GM12864 (cell line): Measurements from ENCODE around the gene ECSIT.

ENCODE experiments used
- DNase-seq: peaks from one replicate; pipeline ENCODE4 v3.0.0-alpha.2; 2011; ENCODE audit warnings: low read depth
- H3K4me3 ChIP-seq: 2 replicates; pipeline ENCODE4 v1.5.1; 2011; ENCODE audit warnings: mild to moderate bottlenecking, low read depth, low read length, control low read depth
- CTCF ChIP-seq: IDR thresholded peaks from 2 replicates; pipeline ENCODE4 v1.5.1; 2011; ENCODE audit warnings: low read depth, mild to moderate bottlenecking, moderate library complexity, low read length, control low read depth, inconsistent platforms; ENCODE audit errors: missing control alignments

ECSIT gene

GRCh38 chr19:11496391-11497163, 32.4 kb downstream of the ECSIT start:
- peak; percentile 81 for TF ChIP-seq CTCF
- DNase-seq: no peak
- no peak overlapping the region for H3K4me3 ChIP-seq

DNA sequence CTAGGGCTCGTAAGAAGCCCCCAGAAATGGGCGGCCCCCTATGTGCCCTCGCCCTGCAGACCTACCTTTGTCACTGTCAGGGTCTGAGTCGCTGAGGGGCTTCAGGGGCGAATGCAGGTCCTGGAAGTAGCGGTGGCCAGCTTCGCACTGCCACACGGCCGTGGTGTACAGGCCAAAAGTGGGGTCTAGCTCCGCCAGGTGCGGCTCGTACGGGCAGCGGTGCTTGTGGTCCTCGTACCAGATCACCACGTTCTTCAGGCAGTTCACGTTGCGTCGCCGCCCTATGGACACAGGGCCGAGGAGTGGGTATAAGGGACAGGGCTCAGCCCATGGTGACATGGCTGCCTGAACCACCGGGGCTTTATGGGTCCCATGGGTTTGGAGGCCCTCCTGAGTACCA, 33.0 kb downstream of the ECSIT start:
- H3K4me3 ChIP-seq: no peak overlapping the region
- DNase-seq: no peak
- TF ChIP-seq CTCF: no peak

DNA sequence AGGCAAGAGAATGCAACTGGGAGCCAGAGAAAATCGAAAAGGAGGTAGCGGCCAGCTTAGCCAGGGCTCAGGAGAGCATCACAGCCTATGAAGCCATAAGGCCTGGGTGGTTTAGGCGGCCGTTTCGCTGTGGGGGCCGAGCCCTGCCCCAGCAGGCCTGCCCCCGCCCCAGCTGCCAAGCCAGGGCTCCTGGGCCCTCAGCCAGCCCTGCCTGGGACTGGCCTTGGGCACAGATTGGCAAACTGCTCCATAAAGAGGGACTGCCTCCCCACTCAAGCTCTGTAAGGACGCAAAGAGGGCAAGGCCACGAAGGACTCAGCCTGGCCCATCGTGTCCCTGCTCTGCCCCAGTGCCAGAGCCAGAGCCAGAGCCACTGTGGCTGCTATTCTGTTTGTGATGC, 33.5 kb downstream of the ECSIT start:
- H3K4me3 ChIP-seq: no peak overlapping the region

GRCh38 chr19:11494634-11495285, 34.2 kb downstream of the ECSIT start:
- no peak for DNase-seq
- H3K4me3 ChIP-seq: no peak overlapping the region
- no peak for TF ChIP-seq CTCF

More for the DNA sequence above, 33.5 kb downstream of the ECSIT start:
- no peak for TF ChIP-seq CTCF
- no peak for DNase-seq

DNA sequence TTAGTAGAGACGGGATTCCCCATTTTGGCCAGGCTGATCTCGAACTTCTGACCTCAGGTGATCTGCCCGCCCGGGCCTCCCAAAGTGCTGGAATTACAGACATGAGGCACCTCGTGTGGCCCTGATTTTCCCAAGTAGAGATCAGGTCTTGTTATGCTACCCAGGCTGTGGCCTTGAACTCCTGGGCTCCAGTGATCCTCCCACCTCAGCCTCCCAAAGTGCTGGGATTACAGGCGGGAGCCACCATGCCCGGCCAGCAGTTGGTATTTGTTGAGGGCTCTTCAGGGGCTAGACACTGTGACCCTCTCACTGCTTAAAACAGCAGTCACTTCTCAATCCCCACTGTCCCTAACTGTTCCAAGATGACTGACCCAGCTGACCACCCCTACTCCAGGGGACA, 39.6 kb downstream of the ECSIT start:
- no peak for DNase-seq
- H3K4me3 ChIP-seq: no peak overlapping the region
- no peak for TF ChIP-seq CTCF

DNA sequence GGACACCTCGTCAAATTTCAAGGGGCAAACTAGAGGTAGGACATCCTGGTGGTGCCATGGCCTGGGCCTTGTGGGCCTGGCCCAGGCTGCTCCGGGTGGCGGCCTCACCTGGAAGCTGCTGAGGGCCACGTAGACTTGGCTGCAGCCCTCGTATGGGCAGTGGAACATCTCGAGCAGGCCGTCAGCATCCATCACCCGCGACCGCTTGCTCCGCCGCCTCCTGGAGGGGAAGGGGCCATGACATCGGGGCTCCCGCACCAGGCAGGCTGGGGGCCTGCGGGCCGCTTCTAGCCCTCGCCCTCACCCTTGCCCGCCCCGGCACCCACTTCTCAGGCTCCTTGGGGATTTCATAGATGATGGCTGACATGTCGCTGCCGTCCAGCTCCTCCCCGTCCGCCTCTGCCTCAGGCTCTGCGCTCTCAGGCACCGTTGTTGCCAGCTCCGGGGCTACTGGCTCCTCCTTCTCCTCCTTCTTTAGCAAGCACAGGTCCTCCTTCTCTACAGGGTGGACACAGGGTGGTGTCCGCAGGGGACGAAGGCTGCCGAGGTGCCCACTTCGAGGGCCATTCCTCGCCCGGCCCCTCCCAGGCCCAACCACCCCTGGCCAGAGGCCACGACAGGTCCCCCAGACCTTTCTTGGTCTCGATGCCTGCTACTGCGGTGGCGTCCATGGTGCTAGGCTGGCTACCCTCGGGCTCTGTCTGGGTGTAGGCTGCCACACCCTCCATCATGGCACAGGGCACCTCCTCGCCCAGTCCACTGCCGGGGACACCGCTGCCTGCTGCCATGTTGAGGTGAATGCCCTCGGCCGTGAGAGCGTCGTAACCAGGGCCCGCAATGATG, 42.1 kb downstream of the ECSIT start:
- TF ChIP-seq CTCF: no peak
- no peak for DNase-seq
- H3K4me3 ChIP-seq: no peak overlapping the region
